BLaER1 treated with 17β-estradiol and CSF1 and Interleukin-3, amounts not matched to agents 10 nM and 100 nM (cell line): ENCODE results near the gene SH3PXD2B.
"Not testable (repeated sequence)": the region's sequence is repeated elsewhere in the genome, so short reads cannot be mapped to it uniquely, and the experiment has no call there.

ENCODE experiments used
- H3K27ac ChIP-seq, 11 experiments: shearing (Covaris generic); formaldehyde crosslinking; 2 replicates each; pipeline ENCODE4 v1.8.1; 2022
- H3K27me3 ChIP-seq, 11 experiments: shearing (Covaris generic); formaldehyde crosslinking; 2 replicates each; pipeline ENCODE4 v1.8.1; 2022
- H3K36me3 ChIP-seq, 11 experiments: shearing (Covaris generic); formaldehyde crosslinking; 2 replicates each; pipeline ENCODE4 v1.8.1; 2022
- H3K4me1 ChIP-seq, 10 experiments: shearing (Covaris generic); formaldehyde crosslinking; 2 replicates each; pipeline ENCODE4 v1.8.1; 2022
- H3K4me2 ChIP-seq, 11 experiments: shearing (Covaris generic); formaldehyde crosslinking; 2 replicates each; pipeline ENCODE4 v1.8.1; 2022
- H3K4me3 ChIP-seq, 10 experiments: shearing (Covaris generic); formaldehyde crosslinking; 2 replicates each; pipeline ENCODE4 v1.8.1; 2022
- H3K9ac ChIP-seq, 11 experiments: shearing (Covaris generic); formaldehyde crosslinking; 2 replicates each; pipeline ENCODE4 v1.8.1; 2022
- H3K9me3 ChIP-seq, 11 experiments: shearing (Covaris generic); formaldehyde crosslinking; replicated peaks in 1 of 11; 2 replicates each; pipeline ENCODE4 v1.8.1; 2022
- H4K20me1 ChIP-seq, 11 experiments: shearing (Covaris generic); formaldehyde crosslinking; 2 replicates each; pipeline ENCODE4 v1.8.1; 2022
- Cebpa-rat ChIP-seq, 11 experiments: shearing (Covaris generic); IDR thresholded peaks; 2 replicates each; pipeline ENCODE4 v1.8.1; 2022

The SH3PXD2B gene

GRCh38 chr5:172399336-172399735 is 55.0 kb downstream of the SH3PXD2B start:
- Histone ChIP-seq H4K20me1 (peaks cover 0 to 9% (median 0%) of the 10 kb centered on the region in 11 experiments; a peak in 2 of 22 replicates), H3K9me3 (peaks cover 25 to 57% (median 47%) of the 10 kb centered on the region in 11 experiments), H3K27me3 (no peaks in the 10 kb centered on the region), H3K4me1 (peaks cover 0 to 20% (median 3%) of the 10 kb centered on the region in 10 experiments; a peak in 8 of 20 replicates), H3K27ac (no peak overlapping the region), H3K36me3 (peaks cover 11 to 98% (median 54%) of the 10 kb centered on the region in 11 experiments; a peak in 20 of 22 replicates), H3K4me3 (no peak overlapping the region), H3K4me2 (no peak overlapping the region), H3K9ac (no peak overlapping the region)
- TF ChIP-seq Cebpa-rat (IDR thresholded peaks at IDR 0.05), result no peak

GRCh38 chr5:172398645-172399044 is 55.7 kb downstream of the SH3PXD2B start:
- peaks cover 0 to 17% (median 3%) of the 10 kb centered on the region in 10 experiments; a peak in 8 of 20 replicates for H3K4me1 ChIP-seq
- H3K27ac ChIP-seq, H3K27me3 ChIP-seq, H3K9ac ChIP-seq, H3K4me2 ChIP-seq, H4K20me1 ChIP-seq, H3K4me3 ChIP-seq: not testable (repeated sequence)
- H3K36me3 ChIP-seq, result peaks cover 11 to 98% (median 58%) of the 10 kb centered on the region in 11 experiments; a peak in 20 of 22 replicates
- H3K9me3 ChIP-seq, result peaks cover 25 to 64% (median 49%) of the 10 kb centered on the region in 11 experiments

DNA sequence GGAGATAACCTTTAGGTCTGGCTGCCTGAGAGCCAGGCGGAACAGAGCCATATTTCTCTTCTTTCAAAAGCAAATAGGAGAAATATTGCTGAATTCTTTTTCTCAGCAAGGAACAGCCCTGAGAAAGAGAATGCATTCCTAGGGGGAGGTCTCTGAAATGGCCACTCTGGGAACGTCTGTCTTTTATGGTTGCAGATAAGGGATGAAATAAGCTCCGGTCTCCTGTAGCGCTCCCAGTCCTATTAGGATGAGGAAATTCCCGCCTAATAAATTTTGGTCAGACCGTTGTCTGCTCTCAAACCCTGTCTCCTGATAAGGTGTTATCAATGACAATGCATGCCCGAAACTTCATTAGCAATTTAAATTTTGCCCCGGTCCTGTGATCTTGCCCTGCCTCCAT is 57.3 kb downstream of the SH3PXD2B start:
- not testable (repeated sequence) for H4K20me1 ChIP-seq, H3K9ac ChIP-seq, H3K4me1 ChIP-seq, H3K4me3 ChIP-seq, H3K4me2 ChIP-seq, H3K27ac ChIP-seq, H3K27me3 ChIP-seq
- Histone ChIP-seq H3K9me3 (peaks cover 25 to 59% (median 46%) of the 10 kb centered on the region in 11 experiments), H3K36me3 (peaks cover 11 to 98% (median 61%) of the 10 kb centered on the region in 11 experiments; a peak in 20 of 22 replicates)

GRCh38 chr5:172396220-172396619 is 58.1 kb downstream of the SH3PXD2B start:
- H3K4me3 ChIP-seq, result no peak overlapping the region
- H3K36me3 ChIP-seq, result peaks cover 11 to 98% (median 69%) of the 10 kb centered on the region in 11 experiments; a peak in 21 of 22 replicates
- H4K20me1 ChIP-seq, result no peaks in the 10 kb centered on the region; a peak in 2 of 22 replicates
- H3K4me2 ChIP-seq, result no peak overlapping the region
- no peaks in the 10 kb centered on the region for H3K27me3 ChIP-seq
- no peak for TF ChIP-seq Cebpa-rat (IDR thresholded peaks at IDR 0.05)
- H3K27ac ChIP-seq, result no peak overlapping the region
- H3K4me1 ChIP-seq, result peaks cover 0 to 9% (median 0%) of the 10 kb centered on the region in 10 experiments; a peak in 3 of 20 replicates
- no peak overlapping the region for H3K9ac ChIP-seq
- H3K9me3 ChIP-seq, result peaks cover 25 to 60% (median 46%) of the 10 kb centered on the region in 11 experiments

- H3K9me3 ChIP-seq, result peaks cover 25 to 60% (median 46%) of the 10 kb centered on the region in 11 experiments
- TF ChIP-seq Cebpa-rat (IDR thresholded peaks at IDR 0.05), result no peak
- H3K4me2 ChIP-seq, result peak overlapping the region in 3 of 11 experiments; percentile 17 to 30 (median 23); a peak in 5 of 22 replicates
- H3K9ac ChIP-seq, result no peak overlapping the region
- no peak overlapping the region for H3K4me3 ChIP-seq
- no peaks in the 10 kb centered on the region; a peak in 2 of 22 replicates for H4K20me1 ChIP-seq
- no peak overlapping the region for H3K27ac ChIP-seq
- H3K36me3 ChIP-seq, result peaks cover 11 to 100% (median 72%) of the 10 kb centered on the region in 11 experiments; a peak in 21 of 22 replicates
- peaks cover 0 to 9% (median 0%) of the 10 kb centered on the region in 10 experiments; a peak in 3 of 20 replicates for H3K4me1 ChIP-seq
- H3K27me3 ChIP-seq, result no peaks in the 10 kb centered on the region
Measured at GRCh38 chr5:172395483-172395882, 58.8 kb downstream of the SH3PXD2B start.

- Histone ChIP-seq H4K20me1 (peaks cover 0 to 28% (median 0%) of the 10 kb centered on the region in 11 experiments; a peak in 3 of 22 replicates), H3K27me3 (no peaks in the 10 kb centered on the region), H3K9ac (no peak overlapping the region), H3K9me3 (peaks cover 0 to 17% (median 4%) of the 10 kb centered on the region in 11 experiments; a peak in 15 of 22 replicates), H3K27ac (no peak overlapping the region), H3K36me3 (peaks cover 3 to 99% (median 76%) of the 10 kb centered on the region in 11 experiments; a peak in 21 of 22 replicates), H3K4me2 (no peak overlapping the region), H3K4me3 (no peak overlapping the region), H3K4me1 (no peaks in the 10 kb centered on the region)
- no peak for TF ChIP-seq Cebpa-rat (IDR thresholded peaks at IDR 0.05)
Measured at GRCh38 chr5:172389578-172390112, 64.7 kb downstream of the SH3PXD2B start.

DNA sequence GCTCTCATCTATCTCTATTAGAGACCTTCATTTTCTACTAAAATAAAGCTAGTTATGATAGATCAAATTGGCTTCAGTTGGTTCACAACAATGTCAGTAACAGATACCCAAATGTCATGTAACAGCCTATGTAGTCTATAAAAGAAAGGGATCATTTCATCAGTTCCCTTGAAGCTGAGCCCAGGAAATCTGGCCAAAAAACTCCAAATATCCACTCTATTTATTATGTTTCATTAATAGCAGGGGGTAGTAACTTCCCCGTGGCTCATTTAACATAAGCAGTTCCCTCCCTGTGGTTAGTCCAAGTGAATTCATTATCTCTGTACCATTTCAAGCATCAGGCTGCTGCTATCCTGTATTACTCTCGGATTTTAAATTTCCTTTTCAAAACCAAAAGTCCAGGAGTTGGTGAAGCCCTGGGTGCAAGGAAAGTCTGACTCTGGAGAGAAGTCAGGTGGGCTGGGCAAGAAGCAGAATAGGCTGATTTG is 66.0 kb downstream of the SH3PXD2B start:
- Histone ChIP-seq H3K4me1 (no peaks in the 10 kb centered on the region), H3K27me3 (no peaks in the 10 kb centered on the region), H4K20me1 (peaks cover 0 to 39% (median 0%) of the 10 kb centered on the region in 11 experiments; a peak in 3 of 22 replicates), H3K9ac (no peak overlapping the region), H3K27ac (no peak overlapping the region), H3K36me3 (peaks cover 0 to 99% (median 62%) of the 10 kb centered on the region in 11 experiments; a peak in 19 of 22 replicates), H3K4me3 (no peak overlapping the region), H3K4me2 (no peak overlapping the region), H3K9me3 (peaks cover 0 to 7% (median 0%) of the 10 kb centered on the region in 11 experiments; a peak in 2 of 22 replicates)
- TF ChIP-seq Cebpa-rat (IDR thresholded peaks at IDR 0.05), result no peak

DNA sequence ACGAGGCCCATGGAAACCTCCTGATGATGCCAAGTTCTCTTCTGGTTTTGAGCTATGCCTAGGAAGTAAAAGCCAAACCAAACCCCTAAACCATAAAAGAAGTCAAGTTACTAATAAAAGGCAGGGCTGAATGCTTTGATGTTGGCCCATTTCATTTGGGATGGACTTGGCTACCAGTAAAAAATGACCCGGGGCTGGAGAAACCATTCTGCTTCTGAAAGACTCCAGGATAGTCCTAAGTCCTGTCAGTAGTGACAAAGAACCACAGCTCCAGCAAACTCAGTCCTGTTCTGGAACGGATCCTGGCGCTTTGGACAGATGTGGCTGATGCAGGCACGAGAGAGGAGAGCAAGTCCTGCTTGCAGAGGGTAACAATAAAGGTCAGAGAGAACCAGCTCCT is 68.6 kb downstream of the SH3PXD2B start:
- peaks cover 0 to 99% (median 49%) of the 10 kb centered on the region in 11 experiments; a peak in 16 of 22 replicates for H3K36me3 ChIP-seq
- no peak overlapping the region for H3K4me3 ChIP-seq
- H3K4me1 ChIP-seq, result peaks cover 0 to 9% (median 7%) of the 10 kb centered on the region in 10 experiments; a peak in 8 of 20 replicates
- TF ChIP-seq Cebpa-rat (IDR thresholded peaks at IDR 0.05), result no peak
- no peaks in the 10 kb centered on the region for H3K27me3 ChIP-seq
- H3K9me3 ChIP-seq, result 0 out of 22 replicates have a peak, but pooled peaks cover 0 to 4% (median 0%) of the 10 kb centered on the region in 11 experiments
- H3K27ac ChIP-seq, result no peak overlapping the region
- H4K20me1 ChIP-seq, result peaks cover 0 to 47% (median 0%) of the 10 kb centered on the region in 11 experiments; a peak in 3 of 22 replicates
- no peak overlapping the region for H3K9ac ChIP-seq
- no peak overlapping the region for H3K4me2 ChIP-seq

- H3K4me3 ChIP-seq, result no peak overlapping the region
- TF ChIP-seq Cebpa-rat (IDR thresholded peaks at IDR 0.05), result no peak
- no peak overlapping the region for H3K4me2 ChIP-seq
- no peak overlapping the region for H3K9ac ChIP-seq
- H3K4me1 ChIP-seq, result peaks cover 0 to 14% (median 9%) of the 10 kb centered on the region in 10 experiments; a peak in 9 of 20 replicates
- H4K20me1 ChIP-seq, result peaks cover 0 to 47% (median 0%) of the 10 kb centered on the region in 11 experiments; a peak in 3 of 22 replicates
- no peak overlapping the region for H3K27ac ChIP-seq
- H3K9me3 ChIP-seq, result 0 out of 22 replicates have a peak, but pooled peaks cover 0 to 4% (median 0%) of the 10 kb centered on the region in 11 experiments
- H3K27me3 ChIP-seq, result no peaks in the 10 kb centered on the region
- peaks cover 0 to 99% (median 53%) of the 10 kb centered on the region in 11 experiments; a peak in 16 of 22 replicates for H3K36me3 ChIP-seq
Measured at GRCh38 chr5:172385010-172385563, 69.2 kb downstream of the SH3PXD2B start.
